Endothelial cell of umbilical vein (primary cell): Measurements from ENCODE around the gene CTSD. TPM values are rescaled to one million over a fixed set of nuclear protein-coding genes. Genes with fewer than 3 reads are reported as not detected.

Experiments used
- BruUV-seq: library from RNA; stranded (reverse); fragments of 400-500 nt; replicated peaks from 2 replicates; lab custom pipeline; 2021; lab: Mats Ljungman, UMichigan
- CTCF ChIA-PET: fragments of 300-600, 350-600 bp; sonication (Branson Sonifier 250); formaldehyde crosslinking; loops from one replicate; lab custom pipeline; 2021; ENCODE audit warnings: antibody characterized with exemption, inconsistent platforms; lab: Charles Lee
- POLR2A ChIA-PET: fragments of 300-600, 350-600 bp; sonication (Branson Sonifier 250); formaldehyde crosslinking; loops from one replicate; lab custom pipeline; 2021; ENCODE audit warnings: antibody characterized with exemption, inconsistent platforms; lab: Charles Lee
- DNase-seq: peaks from one replicate; pipeline ENCODE4 v3.0.0-alpha.2; 2011; ENCODE audit warnings: low read depth, low spot score
- FAIRE-seq: peaks from 2 replicates; lab custom pipeline; 2011; peaks lifted over from hg19 to GRCh38; lab: Jason Lieb, UNC
- H2AFZ ChIP-seq: 2 replicates; pipeline ENCODE4 v1.6.0; 2012; ENCODE audit warnings: low read depth, low read length, control low read depth, inconsistent platforms
- H3K27ac ChIP-seq: 2 replicates; pipeline ENCODE4 v1.5.1; 2011; ENCODE audit warnings: low read depth, mild to moderate bottlenecking, control low read depth, low read length, moderate library complexity; ENCODE audit not compliant: insufficient read depth
- H3K27me3 ChIP-seq, 2 experiments: 2 replicates each; pipeline versions ENCODE4 v1.6.0 to v1.6.1; 2011; ENCODE audit warnings: low read length in 2 of 2, mixed read lengths in 1 of 2; ENCODE audit not compliant: control insufficient read depth in 2 of 2, insufficient read depth in 2 of 2
- H3K36me3 ChIP-seq, 2 experiments: 2 replicates in 1 of 2; 3 replicates in 1 of 2; pipeline ENCODE4 v1.5.1; 2011; ENCODE audit warnings: low read length in 2 of 2, mild to moderate bottlenecking in 1 of 2, moderate library complexity in 1 of 2; ENCODE audit not compliant: control insufficient read depth in 2 of 2, insufficient read depth in 2 of 2; ENCODE audit errors: extremely low read depth in 1 of 2
- H3K4me1 ChIP-seq: 3 replicates; pipeline ENCODE4 v1.5.1; 2011; ENCODE audit warnings: mild to moderate bottlenecking, low read length; ENCODE audit not compliant: control insufficient read depth, insufficient read depth; ENCODE audit errors: extremely low read depth
- H3K4me2 ChIP-seq: 2 replicates; pipeline ENCODE4 v1.6.1; 2011; ENCODE audit warnings: low read length, control low read depth, mixed read lengths; ENCODE audit not compliant: insufficient read depth
- H3K4me3 ChIP-seq, 3 experiments: fragments of 200-600 bp in 1 of 3; sonication (generic), shearing (Covaris generic) in 1 of 3; replicated peaks in 1 of 3; 2 replicates each; pipeline ENCODE4 v1.5.1; 2011 to 2016; ENCODE audit warnings: control low read depth in 3 of 3, low read length in 3 of 3, mild to moderate bottlenecking in 2 of 3, inconsistent platforms in 1 of 3, low read depth in 1 of 3, moderate library complexity in 1 of 3; ENCODE audit not compliant: insufficient read depth in 1 of 3
- H3K79me2 ChIP-seq: 2 replicates; pipeline ENCODE4 v1.6.0; 2012; ENCODE audit warnings: low read length, inconsistent platforms; ENCODE audit not compliant: control insufficient read depth, insufficient read depth
- H3K9ac ChIP-seq: replicated peaks from 2 replicates; pipeline ENCODE3; 2011; ENCODE audit warnings: low read length, control low read depth; ENCODE audit not compliant: insufficient read depth; ENCODE audit errors: extremely low read depth
- H3K9me1 ChIP-seq: replicated peaks from 3 replicates; pipeline ENCODE4 v1.6.0; 2011; ENCODE audit warnings: mild to moderate bottlenecking, low read length; ENCODE audit not compliant: control insufficient read depth, insufficient read depth; ENCODE audit errors: extremely low read depth
- H3K9me3 ChIP-seq: replicated peaks from 2 replicates; pipeline ENCODE4 v1.5.1; 2012; ENCODE audit warnings: low read length, inconsistent platforms; ENCODE audit not compliant: control insufficient read depth, insufficient read depth
- H4K20me1 ChIP-seq: replicated peaks from 2 replicates; pipeline ENCODE3; 2011; ENCODE audit warnings: mild to moderate bottlenecking, low read length; ENCODE audit not compliant: control insufficient read depth, insufficient read depth; ENCODE audit errors: extremely low read depth
- EZH2 ChIP-seq: IDR thresholded peaks from 2 replicates; pipeline ENCODE4 v1.6.1; 2012; ENCODE audit warnings: borderline replicate concordance, low read depth, mild to moderate bottlenecking, moderate library complexity, low read length, inconsistent platforms; ENCODE audit not compliant: severe bottlenecking
- FOS ChIP-seq: IDR thresholded peaks from 2 replicates; pipeline ENCODE4 v1.6.1; 2011; ENCODE audit warnings: mild to moderate bottlenecking, low read length, moderate library complexity, borderline replicate concordance; ENCODE audit not compliant: insufficient read depth
- GATA2 ChIP-seq: IDR thresholded peaks from 2 replicates; pipeline ENCODE4 v1.7.0; 2011; ENCODE audit warnings: low read depth, mild to moderate bottlenecking, moderate library complexity, mixed read lengths, low read length; ENCODE audit not compliant: insufficient read length, insufficient read depth
- JUN ChIP-seq: IDR thresholded peaks from 2 replicates; pipeline ENCODE4 v1.6.1; 2011; ENCODE audit warnings: borderline replicate concordance, low read depth; ENCODE audit not compliant: insufficient read length, insufficient read depth
- MYC ChIP-seq: IDR thresholded peaks from one replicate; pipeline ENCODE4 v1.6.1; 2011; ENCODE audit warnings: mild to moderate bottlenecking, low read depth, low read length
- POLR2A ChIP-seq: IDR thresholded peaks from 2 replicates; pipeline ENCODE4 v1.6.1; 2012; ENCODE audit warnings: low read depth, mild to moderate bottlenecking, control low read depth, low read length
- POLR2AphosphoS5 ChIP-seq: IDR thresholded peaks from 2 replicates; pipeline ENCODE4 v1.6.1; 2012; ENCODE audit warnings: low read depth, mild to moderate bottlenecking, control low read depth, low read length, moderate library complexity; ENCODE audit not compliant: insufficient read depth
- dilution Hi-C: fragments of 300-500 bp; cut with MboI; formaldehyde crosslinking; loops from one replicate; pipeline ENCODE4 v1.15.0; 2019; ENCODE audit warnings: low sequenced_read_pairs; ENCODE audit not compliant: extremely low pct_ligation_motif_present
- intact Hi-C: fragments of 100-400 bp; cut with micrococcal nuclease; formaldehyde crosslinking; loops from one replicate; pipeline ENCODE4 v1.10.0; 2022
- polyA plus RNA-seq, 4 experiments: library from polyadenylated mRNA; depleted of rRNA in 3 of 4; stranded (reverse) in 3 of 4; unstranded in 1 of 4; fragments of >200 nt; gene quantifications; 2 replicates each; pipeline versions ENCODE4 v1.2.1 to v1.2.3, GENCODE V29; 2011 to 2012; ENCODE audit warnings: missing spikeins in 1 of 4
- total RNA-seq: library from RNA; stranded (reverse); gene quantifications from 2 replicates; pipeline ENCODE4 v1.2.3, GENCODE V29; 2021
- TF ChIP-seq, protein P1 (sequence below): IDR thresholded peaks from 2 replicates; pipeline ENCODE4 v1.6.1; 2011; ENCODE audit not compliant: insufficient read depth, insufficient read length
- TF ChIP-seq, protein P2 (sequence below), 2 donors: IDR thresholded peaks; 1 replicate in 1 of 2; 2 replicates in 1 of 2; pipeline ENCODE4 v1.5.1; 2011; ENCODE audit warnings: low read length in 2 of 2, mild to moderate bottlenecking in 2 of 2, moderate library complexity in 2 of 2, control low read depth in 1 of 2, inconsistent platforms in 1 of 2, low read depth in 1 of 2; ENCODE audit not compliant: insufficient read depth in 1 of 2; ENCODE audit errors: extremely low read depth in 1 of 2

CTSD gene
- total and polyA plus RNA-seq, 2 donors (not counting 3 experiments of a cell fraction or from before 2014, with no cell fraction given): 215 to 248 TPM

DNA sequence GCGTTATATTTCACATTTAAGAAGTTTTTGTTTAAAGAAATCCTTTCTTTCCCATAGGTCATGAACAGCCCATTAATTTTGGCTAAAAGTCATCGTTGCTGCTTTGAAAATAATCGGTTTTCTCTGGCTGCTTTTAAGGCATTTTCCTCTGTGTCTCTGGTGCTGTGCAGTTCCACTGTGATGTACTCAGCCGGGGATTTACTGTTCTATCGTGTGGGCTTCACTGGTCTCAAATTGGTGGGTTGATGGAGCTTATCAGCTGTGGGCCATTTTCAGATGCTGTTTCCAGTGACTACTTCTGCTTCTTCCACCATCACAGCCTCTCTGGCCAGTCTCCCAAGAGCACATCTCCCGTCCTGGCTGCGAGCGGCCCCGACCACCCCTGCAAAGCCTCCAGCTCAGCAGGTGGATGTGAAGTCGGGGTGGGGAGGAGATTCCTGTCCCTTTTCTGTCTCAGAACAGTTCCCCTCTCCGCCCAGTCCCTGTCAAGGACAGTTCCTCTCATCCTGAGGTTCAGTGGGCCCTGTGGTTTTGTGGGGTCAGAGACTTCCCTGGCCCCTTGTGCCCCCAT is 33.6 kb downstream of the CTSD start:
- Histone ChIP-seq H3K9me3 (no peaks in the 10 kb centered on the region), H2AFZ (no peak overlapping the region), H4K20me1 (no peaks in the 10 kb centered on the region), H3K4me2 (no peak overlapping the region), H3K36me3 (no peaks in the 10 kb centered on the region), H3K9me1 (no peaks in the 10 kb centered on the region), H3K79me2 (no peaks in the 10 kb centered on the region), H3K9ac (no peak overlapping the region), H3K27ac (no peak overlapping the region), H3K4me1 (no peaks in the 10 kb centered on the region), H3K27me3 (no peaks in the 10 kb centered on the region), H3K4me3 (no peak overlapping the region)
- no TSS peak for BruUV-seq
- no peak for DNase-seq
- dilution Hi-C loops: no loop called here
- ChIA-PET POLR2A (no interaction called here), CTCF (interaction anchor here (1.0 kb wide), 1 partner anchor 78 kb away, joined by 3 read pairs; no protein-coding TSS in a partner anchor)
- intact Hi-C loops: no loop called here
- TF ChIP-seq GATA2: no peak
- no peak for TF ChIP-seq MYC
- TF ChIP-seq POLR2AphosphoS5: no peak
- no peak for TF ChIP-seq JUN
- TF ChIP-seq FOS: no peak
- no peak for FAIRE-seq

DNA sequence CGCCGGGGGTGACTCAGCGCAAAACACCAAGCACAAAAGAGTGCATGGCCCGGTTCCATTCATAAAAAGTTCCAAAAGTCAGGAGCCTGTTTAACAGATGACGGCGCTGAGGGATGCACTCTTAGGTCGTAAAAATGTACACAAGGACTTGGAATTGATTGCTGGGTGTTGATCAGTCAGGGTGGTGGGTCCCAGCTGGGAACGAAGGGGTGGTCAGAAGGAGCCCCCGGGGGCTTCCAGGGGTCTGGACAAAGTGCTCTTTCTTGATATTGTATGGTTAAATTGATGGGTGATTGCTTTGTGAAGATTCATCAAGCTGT is 34.1 kb downstream of the CTSD start:
- no peak overlapping the region for H3K27ac ChIP-seq
- H3K79me2 ChIP-seq: no peaks in the 10 kb centered on the region
- H4K20me1 ChIP-seq: no peaks in the 10 kb centered on the region
- TF ChIP-seq EZH2 (no peak), POLR2AphosphoS5 (no peak), FOS (no peak), GATA2 (no peak), MYC (no peak), POLR2A (no peak), JUN (no peak)
- TF ChIP-seq, protein P1, sequence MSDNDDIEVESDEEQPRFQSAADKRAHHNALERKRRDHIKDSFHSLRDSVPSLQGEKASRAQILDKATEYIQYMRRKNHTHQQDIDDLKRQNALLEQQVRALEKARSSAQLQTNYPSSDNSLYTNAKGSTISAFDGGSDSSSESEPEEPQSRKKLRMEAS: no peak
- TF ChIP-seq, protein P2, sequence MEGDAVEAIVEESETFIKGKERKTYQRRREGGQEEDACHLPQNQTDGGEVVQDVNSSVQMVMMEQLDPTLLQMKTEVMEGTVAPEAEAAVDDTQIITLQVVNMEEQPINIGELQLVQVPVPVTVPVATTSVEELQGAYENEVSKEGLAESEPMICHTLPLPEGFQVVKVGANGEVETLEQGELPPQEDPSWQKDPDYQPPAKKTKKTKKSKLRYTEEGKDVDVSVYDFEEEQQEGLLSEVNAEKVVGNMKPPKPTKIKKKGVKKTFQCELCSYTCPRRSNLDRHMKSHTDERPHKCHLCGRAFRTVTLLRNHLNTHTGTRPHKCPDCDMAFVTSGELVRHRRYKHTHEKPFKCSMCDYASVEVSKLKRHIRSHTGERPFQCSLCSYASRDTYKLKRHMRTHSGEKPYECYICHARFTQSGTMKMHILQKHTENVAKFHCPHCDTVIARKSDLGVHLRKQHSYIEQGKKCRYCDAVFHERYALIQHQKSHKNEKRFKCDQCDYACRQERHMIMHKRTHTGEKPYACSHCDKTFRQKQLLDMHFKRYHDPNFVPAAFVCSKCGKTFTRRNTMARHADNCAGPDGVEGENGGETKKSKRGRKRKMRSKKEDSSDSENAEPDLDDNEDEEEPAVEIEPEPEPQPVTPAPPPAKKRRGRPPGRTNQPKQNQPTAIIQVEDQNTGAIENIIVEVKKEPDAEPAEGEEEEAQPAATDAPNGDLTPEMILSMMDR (IDR thresholded peaks at IDR 0.05; ENCODE audit: extremely low read depth in 1 of 2, insufficient read depth in 1 of 2, low read depth in 1 of 2, low read length in 2 of 2): no peak
- no peak overlapping the region for H2AFZ ChIP-seq
- no peak for DNase-seq
- no peak overlapping the region for H3K4me3 ChIP-seq
- BruUV-seq: no TSS peak
- H3K9ac ChIP-seq: no peak overlapping the region
- no peaks in the 10 kb centered on the region for H3K9me3 ChIP-seq
- ChIA-PET CTCF (no interaction called here), POLR2A (no interaction called here)
- FAIRE-seq: no peak
- H3K27me3 ChIP-seq: no peaks in the 10 kb centered on the region
- no peak overlapping the region for H3K4me2 ChIP-seq
- intact Hi-C loops: no loop called here
- H3K9me1 ChIP-seq: no peaks in the 10 kb centered on the region
- H3K4me1 ChIP-seq: no peaks in the 10 kb centered on the region
- dilution Hi-C loops: no loop called here
- H3K36me3 ChIP-seq: no peaks in the 10 kb centered on the region
